GM19193 (cell line): ENCODE measurements around the gene NDUFS3.

Source experiments
- POLR2A ChIP-seq: IDR thresholded peaks from 4 replicates; pipeline ENCODE4 v1.6.1; 2011; ENCODE audit not compliant: insufficient read depth, insufficient read length; ENCODE audit errors: extremely low read depth

The NDUFS3 gene

DNA sequence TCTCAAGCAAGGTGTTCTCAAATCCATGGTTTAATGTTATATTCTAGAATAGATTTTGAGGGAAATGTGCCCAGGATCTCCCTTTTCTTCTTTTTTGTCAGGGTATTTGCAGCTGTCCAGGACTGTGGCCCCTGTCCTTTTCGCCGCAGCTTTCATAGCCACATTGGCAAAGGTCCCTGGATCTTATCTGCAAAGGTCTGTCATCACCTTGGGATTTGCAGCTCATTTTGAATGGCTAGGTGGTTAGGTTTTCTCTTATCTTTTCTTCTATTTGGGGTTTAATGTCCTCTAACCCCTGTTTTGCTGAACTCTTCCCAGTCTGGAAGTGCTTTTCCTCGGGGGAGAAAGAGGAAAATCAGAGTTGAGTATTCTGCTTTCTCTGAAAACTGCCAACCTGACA lies 27.0 kb downstream of the NDUFS3 start:
- no peak for TF ChIP-seq POLR2A

DNA sequence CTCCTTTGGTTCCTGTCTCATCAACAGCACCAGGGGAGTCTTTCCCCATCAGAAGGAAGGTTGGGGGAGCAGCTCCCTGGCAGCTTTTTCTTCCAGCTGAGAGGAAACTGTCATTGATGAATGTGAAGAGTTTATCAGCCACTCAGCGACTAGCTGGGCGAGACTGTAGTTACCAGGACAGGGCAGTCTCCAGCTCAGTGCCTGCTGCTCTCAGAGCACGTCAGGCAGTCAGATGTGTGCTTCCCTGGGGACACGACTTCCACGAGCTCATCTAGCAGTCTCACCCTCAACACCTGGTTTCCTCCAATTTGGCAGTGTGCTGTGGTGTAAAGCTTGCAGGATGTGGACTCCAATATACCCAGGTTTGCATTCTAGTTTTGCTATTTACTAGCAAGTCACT lies 27.9 kb downstream of the NDUFS3 start:
- no peak for TF ChIP-seq POLR2A

DNA sequence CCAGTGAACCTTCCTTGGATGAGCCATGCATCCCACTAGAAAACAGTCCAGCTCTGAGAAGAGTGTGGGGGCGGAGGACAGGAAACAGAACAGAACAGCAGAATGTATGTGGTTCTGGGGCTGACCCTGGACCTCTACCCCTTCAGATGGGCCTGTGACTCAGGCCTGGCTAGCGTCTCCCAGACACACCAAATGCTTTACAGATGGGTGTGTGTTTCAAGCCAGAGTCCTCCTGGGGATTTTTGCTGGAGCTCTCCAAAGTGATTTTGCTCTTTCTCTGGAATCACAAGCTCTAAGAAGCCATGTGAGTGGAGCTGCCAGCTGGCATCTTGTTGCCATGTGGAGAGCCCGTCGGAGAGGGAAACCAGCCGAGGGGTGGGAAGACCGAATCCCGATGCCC lies 28.5 kb downstream of the NDUFS3 start:
- TF ChIP-seq POLR2A: no peak

DNA sequence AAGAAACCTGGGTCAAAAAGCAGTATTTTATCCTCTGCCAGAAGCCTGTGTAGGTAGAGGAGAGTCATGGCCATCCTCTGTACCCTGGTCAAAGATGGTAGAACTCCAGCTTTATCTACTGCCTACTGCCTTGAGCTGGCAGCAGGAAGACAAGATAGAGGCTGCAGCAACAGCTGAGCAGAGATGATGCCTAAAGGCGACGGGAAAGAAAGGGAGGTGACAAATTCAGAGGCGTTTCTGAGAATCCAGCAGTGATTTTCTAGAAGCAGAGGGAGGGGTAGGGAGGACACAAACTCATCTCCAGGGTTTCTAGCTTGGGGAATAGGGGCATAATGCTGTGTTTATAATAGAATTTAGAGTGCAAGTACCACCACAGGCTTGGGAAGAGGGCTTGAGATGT lies 30.8 kb downstream of the NDUFS3 start:
- TF ChIP-seq POLR2A: no peak

DNA sequence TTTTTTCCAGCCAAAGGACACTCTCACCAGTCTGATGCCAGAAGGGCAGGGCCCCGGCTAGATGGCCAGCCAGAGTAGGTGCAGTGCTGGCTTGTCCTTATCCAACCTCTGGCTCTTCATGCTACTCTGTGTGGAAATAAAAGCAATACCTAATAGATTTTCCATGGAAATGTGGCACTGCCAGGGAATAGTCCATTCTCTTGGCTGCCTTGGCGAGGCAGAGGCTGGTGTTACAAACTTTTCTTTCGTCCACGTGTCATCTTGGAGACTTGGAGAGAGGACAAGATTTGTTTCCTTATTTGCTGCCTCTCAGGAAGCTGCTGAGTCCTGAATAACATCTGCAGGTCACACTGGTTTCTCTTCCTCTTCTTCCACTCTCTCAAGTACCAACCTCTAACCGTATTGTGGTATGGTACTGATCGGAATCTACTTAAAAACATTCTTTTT lies 32.5 kb downstream of the NDUFS3 start:
- no peak for TF ChIP-seq POLR2A

DNA sequence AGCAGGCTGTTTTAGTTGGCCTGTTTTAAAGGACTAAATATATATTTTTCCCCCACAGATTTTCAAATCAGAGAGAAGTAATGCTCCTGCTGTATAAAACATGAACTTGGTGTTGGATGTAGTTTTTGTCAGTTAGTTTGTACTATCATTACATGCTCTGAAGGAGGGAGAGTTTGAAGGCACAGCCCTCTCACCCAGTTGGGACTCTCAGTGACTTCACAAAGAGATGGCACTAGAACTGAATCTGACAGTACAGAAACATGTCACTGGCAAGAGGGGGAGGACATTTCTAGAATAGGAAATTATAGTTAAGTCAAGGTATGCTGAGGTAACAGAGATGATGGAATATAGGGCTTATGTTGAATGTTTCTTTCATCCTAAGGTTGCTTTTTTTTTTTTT lies 36.4 kb downstream of the NDUFS3 start:
- TF ChIP-seq POLR2A: no peak

DNA sequence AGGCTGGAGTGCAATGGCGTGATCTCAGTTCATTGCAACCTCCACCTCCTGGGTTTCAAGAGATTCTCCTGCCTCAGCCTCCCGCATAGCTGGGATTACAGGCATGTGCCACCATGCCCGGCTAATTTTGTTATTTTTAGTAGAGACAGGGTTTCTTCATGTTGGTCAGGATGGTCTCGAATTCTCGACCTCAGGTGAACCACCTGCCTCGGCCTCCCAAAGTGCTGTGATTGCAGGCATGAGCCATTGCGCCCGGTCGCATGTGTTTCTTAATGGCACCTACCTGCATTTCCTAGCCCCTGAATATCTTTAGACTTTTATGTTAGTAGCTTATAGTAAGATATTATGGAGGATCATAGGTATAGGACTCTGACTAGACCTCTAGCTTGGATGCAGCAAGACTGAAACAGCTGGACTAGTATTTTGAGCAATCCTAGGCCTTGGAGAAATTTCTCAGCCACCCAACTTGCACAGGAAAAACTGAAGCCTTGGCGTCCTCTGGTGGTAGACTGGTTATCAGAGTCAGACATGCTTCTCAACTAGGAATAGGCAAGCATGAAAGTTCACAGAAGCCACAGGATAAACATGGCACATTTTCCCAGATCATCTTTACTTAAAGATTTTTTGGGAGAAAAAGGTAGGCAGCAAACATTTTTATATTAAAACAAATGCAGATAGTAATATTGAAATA lies 38.0 kb downstream of the NDUFS3 start:
- TF ChIP-seq POLR2A: no peak

DNA sequence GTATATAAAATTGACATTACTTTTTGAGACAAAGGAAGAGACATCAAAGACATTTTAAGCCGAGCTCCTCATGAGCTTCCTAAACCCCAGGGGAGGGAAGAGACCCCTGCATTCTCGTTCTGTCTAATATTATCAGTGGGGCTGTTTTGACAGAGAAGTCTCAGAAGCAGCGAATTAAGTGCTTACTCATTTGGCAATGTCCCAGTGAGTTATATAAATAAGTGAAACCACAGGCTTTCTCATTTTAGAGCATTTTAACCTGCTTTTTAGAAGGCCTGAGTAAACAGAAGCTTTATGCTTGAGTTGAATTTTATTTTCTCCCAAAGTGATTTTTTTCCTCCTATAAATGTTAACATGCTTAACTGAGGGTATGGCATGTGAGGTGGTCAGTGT lies 38.5 kb downstream of the NDUFS3 start:
- TF ChIP-seq POLR2A: no peak

DNA sequence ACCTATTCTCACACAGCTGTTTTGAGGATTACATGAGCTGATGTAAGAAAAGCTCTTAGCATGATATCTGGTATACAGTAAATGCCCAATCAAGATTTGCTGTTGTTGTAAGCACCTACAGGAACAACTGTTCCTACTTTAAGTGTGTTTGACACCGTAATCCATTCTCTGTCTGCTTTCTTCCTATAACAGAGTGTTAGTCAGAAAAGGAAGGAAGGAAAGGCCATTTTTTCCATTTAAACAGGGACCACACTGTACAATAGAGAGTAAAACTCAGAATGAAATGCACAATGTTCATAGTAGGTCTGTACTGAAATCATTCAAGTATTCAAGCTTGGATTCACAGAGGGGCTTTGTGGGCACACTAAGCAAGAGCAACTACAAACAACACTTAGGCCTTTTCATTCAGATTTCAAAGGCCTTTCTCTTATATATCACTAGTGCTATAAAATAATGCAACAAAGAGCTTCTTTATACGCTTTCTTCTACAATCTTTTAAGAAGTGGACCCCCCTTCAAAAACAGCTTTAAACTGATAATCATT lies 42.0 kb downstream of the NDUFS3 start:
- TF ChIP-seq POLR2A: no peak

DNA sequence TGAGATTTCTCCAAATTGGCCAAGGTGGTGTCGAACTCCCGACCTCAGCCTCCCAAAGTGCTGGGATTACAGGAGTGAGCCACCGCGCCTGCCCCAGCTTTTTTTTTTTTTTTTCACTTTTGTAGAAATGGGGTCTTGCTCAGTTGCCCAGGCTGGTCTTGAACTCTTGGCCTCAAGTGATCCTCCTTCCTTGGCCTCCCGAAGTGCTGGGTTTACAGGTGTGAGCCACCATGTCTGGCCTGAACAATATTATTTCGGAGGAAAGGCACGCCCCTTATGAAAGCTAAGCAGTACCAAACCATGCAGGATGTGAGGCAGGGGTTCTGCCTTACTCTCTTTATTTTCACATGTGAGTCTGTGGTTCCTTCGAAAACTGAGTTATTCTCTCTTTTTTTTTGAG lies 47.4 kb downstream of the NDUFS3 start:
- TF ChIP-seq POLR2A: no peak

DNA sequence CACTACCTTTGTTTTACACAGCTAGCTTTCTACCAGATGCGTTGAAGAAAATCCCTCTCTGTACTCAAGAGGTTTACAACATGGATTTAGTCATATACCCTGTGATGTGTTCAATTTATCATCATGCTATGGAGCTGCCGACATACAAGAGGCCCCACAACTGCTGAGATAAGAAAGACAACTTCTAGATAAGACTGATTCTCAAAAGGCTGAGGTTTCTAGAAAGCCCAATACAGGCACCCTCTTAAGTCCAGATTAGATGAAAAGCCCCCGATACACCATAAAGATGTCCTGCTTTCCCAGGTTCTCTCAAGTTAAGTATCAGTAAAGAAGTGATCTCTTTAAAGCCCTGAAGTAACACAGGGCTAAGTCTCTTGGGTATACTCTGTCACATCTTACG lies 49.2 kb downstream of the NDUFS3 start:
- no peak for TF ChIP-seq POLR2A

DNA sequence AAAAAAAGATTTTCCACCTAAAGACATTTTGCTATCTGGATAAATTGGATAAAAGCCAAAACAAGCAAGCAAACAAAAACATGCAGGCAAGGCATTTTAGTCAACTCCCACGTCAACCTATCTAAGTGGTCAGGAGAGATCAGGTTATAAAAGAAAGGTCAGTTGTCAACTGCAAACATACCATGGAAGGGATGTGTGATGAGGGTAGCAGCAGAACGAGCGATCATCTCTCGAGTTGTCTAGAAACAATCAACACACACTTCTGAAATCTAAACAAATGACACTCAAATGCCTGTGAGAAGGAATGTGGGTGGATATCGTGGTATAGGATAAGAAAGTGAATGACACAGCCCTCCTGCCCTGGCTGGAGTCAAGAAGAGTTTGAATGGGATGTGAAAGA lies 52.6 kb downstream of the NDUFS3 start:
- TF ChIP-seq POLR2A: no peak
